Mesendoderm (in vitro differentiated cells): ENCODE measurements around the gene HOXA6. TPM values are rescaled to one million over a fixed set of nuclear protein-coding genes. Genes with fewer than 3 reads are reported as not detected.

Experiments used
- DNase-seq: peaks from one replicate; pipeline ENCODE4 v3.0.0; 2013
- H2AK5ac ChIP-seq: 2 replicates; pipeline ENCODE4 v1.6.1; 2013; ENCODE audit warnings: low read length, inconsistent platforms
- H2BK120ac ChIP-seq: 2 replicates; pipeline ENCODE4 v1.6.1; 2013; ENCODE audit warnings: low read depth, mild to moderate bottlenecking, low read length, moderate library complexity, mixed read lengths
- H2BK15ac ChIP-seq: replicated peaks from 2 replicates; pipeline ENCODE4 v1.6.1; 2013; ENCODE audit warnings: low read depth, mild to moderate bottlenecking, moderate library complexity
- H2BK5ac ChIP-seq: 2 replicates; pipeline ENCODE4 v1.6.1; 2013; ENCODE audit warnings: low read length, inconsistent platforms
- H3K18ac ChIP-seq: 2 replicates; pipeline ENCODE4 v1.6.1; 2013; ENCODE audit warnings: mild to moderate bottlenecking, low read length, mixed read lengths
- H3K23ac ChIP-seq: one replicate; pipeline ENCODE4 v1.6.1; 2013; ENCODE audit warnings: low read length
- H3K27ac ChIP-seq: 2 replicates; pipeline ENCODE4 v1.5.1; 2013; ENCODE audit warnings: low read depth, mild to moderate bottlenecking, inconsistent platforms, low read length, moderate library complexity
- H3K27me3 ChIP-seq: 2 replicates; pipeline ENCODE4 v1.6.1; 2013; ENCODE audit warnings: low read length, control low read depth, mild to moderate bottlenecking, inconsistent platforms; ENCODE audit not compliant: insufficient read depth, poor library complexity
- H3K36me3 ChIP-seq: 2 replicates; pipeline ENCODE4 v1.6.1; 2013; ENCODE audit warnings: low read length, inconsistent platforms; ENCODE audit not compliant: control insufficient read depth, insufficient read depth
- H3K4ac ChIP-seq: one replicate; pipeline ENCODE4 v1.6.1; 2013; ENCODE audit warnings: low read depth, mild to moderate bottlenecking, low read length, moderate library complexity
- H3K4me1 ChIP-seq: 2 replicates; pipeline ENCODE4 v1.6.1; 2013; ENCODE audit warnings: low read depth, low read length, inconsistent platforms; ENCODE audit not compliant: control insufficient read depth
- H3K4me2 ChIP-seq: 2 replicates; pipeline ENCODE4 v1.6.1; 2013; ENCODE audit warnings: low read length
- H3K4me3 ChIP-seq: 2 replicates; pipeline ENCODE4 v1.5.1; 2013; ENCODE audit warnings: mild to moderate bottlenecking, low read length
- H3K56ac ChIP-seq: one replicate; pipeline ENCODE4 v1.6.1; 2013; ENCODE audit warnings: low read length
- H3K79me1 ChIP-seq: 2 replicates; pipeline ENCODE4 v1.6.1; 2013; ENCODE audit warnings: low read length, inconsistent platforms
- H3K79me2 ChIP-seq: 2 replicates; pipeline ENCODE4 v1.6.1; 2013; ENCODE audit warnings: mild to moderate bottlenecking, low read length; ENCODE audit not compliant: control insufficient read depth, insufficient read depth
- H3K9ac ChIP-seq: 2 replicates; pipeline ENCODE4 v1.6.1; 2013; ENCODE audit warnings: low read length, inconsistent platforms
- H4K5ac ChIP-seq: one replicate; pipeline ENCODE4 v1.6.1; 2013; ENCODE audit warnings: low read length
- H4K8ac ChIP-seq: one replicate; pipeline ENCODE4 v1.6.1; 2013; ENCODE audit warnings: low read depth, mild to moderate bottlenecking, control low read depth, low read length, moderate library complexity
- WGBS: extraction: QIAGEN DNeasy Blood & Tissue Kit; methylation state at CpG from one replicate; pipeline ENCODE4 v1.1.7; 2013; ENCODE audit warnings: low lambda C conversion rate, missing lambda C conversion rate; ENCODE audit not compliant: insufficient coverage; ENCODE audit errors: extremely low coverage; 5-methylcytosine and 5-hydroxymethylcytosine counted together
- small RNA-seq: library from polyadenylated mRNA; stranded (forward); fragments of <200 nt; extraction: miRNeasy Mini kit (QIAGEN cat#:217004); gene quantifications from one replicate; pipeline ENCODE3, GENCODE V24; 2013; ENCODE audit not compliant: insufficient read depth

Gene HOXA6

DNA sequence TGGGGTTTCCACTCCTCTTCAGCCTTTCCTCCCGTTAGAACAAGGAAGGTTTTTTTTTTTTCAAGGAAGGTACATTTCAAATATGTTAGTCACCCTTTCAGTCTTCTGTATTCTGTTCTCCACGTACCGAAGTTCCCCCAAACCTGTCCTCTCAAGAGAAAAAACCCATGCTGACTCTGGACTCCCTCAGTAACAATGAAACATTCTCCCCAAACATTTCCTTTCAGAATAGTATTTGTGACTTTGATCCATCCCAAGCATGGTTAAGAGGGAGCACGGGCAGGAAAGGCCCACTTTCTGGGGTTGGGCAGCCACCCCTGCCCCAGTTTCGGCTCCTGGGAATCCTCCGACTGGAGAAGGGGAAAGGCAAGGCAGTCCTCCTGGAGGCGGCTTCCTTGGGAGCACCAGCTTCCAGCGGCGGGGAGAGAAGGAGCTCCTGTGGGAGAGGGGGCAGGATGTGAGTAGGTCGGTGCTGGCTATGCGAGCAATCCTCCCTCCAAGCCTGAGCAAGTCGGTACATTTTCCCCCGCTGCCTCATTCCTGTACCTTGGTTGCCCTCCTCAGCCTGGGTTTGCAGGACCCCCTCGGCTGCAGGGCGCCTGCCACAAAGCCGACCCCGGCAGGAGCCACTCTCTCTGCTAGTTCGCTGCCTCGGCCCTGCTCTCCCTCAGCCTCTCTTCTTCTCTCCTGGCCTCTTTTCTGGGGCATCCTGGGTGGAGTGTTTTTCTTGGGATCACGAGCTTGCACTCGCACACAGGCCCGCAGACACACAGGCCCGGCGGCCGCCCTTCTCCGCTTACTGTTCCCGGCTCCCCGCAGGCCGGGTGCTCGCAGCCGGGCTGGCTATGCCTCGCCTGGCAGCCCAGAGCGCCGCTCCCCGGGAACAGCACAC is 49.6 kb downstream of the HOXA6 start:
- Histone ChIP-seq H3K4ac (no peak overlapping the region), H3K27ac (no peak overlapping the region), H2BK15ac (no peak overlapping the region), H3K4me2 (peak overlapping the region; percentile 20), H3K18ac (no peak overlapping the region), H3K23ac (no peak overlapping the region), H2AK5ac (no peak overlapping the region), H3K36me3 (no peaks in the 10 kb centered on the region), H4K8ac (no peak overlapping the region), H3K4me3 (no peak overlapping the region), H2BK120ac (no peak overlapping the region), H3K27me3 (peaks cover 80% of the 10 kb centered on the region), H3K4me1 (peaks cover 3% of the 10 kb centered on the region), H3K79me1 (no peaks in the 10 kb centered on the region), H3K56ac (peak overlapping the region; percentile 47), H3K79me2 (no peaks in the 10 kb centered on the region), H4K5ac (no peak overlapping the region), H3K9ac (no peak overlapping the region), H2BK5ac (no peak overlapping the region)
- peak; percentile 59 for DNase-seq
- WGBS, result no CpG with 5 or more reads among the region's 35 CpGs

DNA sequence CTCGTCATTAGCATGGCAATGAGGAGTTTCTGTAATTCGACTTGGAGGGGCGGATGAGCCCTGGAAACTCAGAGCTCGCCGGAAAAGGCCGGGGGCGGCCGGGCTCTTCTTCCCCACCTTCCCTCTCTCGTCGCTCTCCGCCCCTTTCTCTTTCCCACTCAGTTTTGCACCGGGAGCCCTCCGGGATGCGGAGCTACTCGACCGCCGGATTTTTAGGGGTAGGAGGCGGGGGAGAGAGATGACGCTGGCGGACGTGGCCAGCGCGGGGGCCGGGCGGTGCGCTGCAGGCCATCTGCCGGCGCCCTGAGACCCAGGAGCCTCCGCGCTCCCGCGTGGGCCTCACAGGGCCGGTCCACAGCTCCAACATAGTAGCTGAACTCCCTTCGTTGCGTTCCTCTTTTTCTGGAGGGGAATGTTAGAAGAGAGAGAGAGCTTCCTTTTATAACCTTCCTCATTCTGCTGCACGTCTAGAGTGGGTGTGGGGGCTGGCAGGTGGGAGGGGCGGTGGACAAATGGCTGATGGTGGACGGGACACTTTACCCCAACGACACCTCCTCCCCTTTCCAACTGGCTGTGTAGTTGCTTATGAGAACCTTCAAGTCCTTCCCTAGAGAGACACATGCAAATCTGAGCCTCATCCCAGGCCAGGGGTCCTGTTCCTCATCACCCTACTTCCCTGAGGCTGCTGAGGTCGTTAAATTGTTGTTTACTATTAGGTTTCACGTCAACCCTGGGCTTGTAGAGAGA is 50.6 kb downstream of the HOXA6 start:
- Histone ChIP-seq H3K23ac (no peak overlapping the region), H4K8ac (no peak overlapping the region), H4K5ac (no peak overlapping the region), H3K4ac (no peak overlapping the region), H3K79me1 (no peaks in the 10 kb centered on the region), H3K27me3 (peaks cover 74% of the 10 kb centered on the region), H3K9ac (peak overlapping the region; percentile 59), H2BK15ac (no peak overlapping the region), H3K4me1 (peaks cover 7% of the 10 kb centered on the region), H3K27ac (no peak overlapping the region), H2AK5ac (no peak overlapping the region), H3K36me3 (no peaks in the 10 kb centered on the region), H3K4me3 (peak overlapping the region; percentile 13), H2BK120ac (no peak overlapping the region), H3K18ac (no peak overlapping the region), H2BK5ac (no peak overlapping the region), H3K79me2 (no peaks in the 10 kb centered on the region), H3K4me2 (peak overlapping the region; percentile 87), H3K56ac (peak overlapping the region; percentile 78)
- no peak for DNase-seq
- no CpG with 5 or more reads among the region's 41 CpGs for WGBS

DNA sequence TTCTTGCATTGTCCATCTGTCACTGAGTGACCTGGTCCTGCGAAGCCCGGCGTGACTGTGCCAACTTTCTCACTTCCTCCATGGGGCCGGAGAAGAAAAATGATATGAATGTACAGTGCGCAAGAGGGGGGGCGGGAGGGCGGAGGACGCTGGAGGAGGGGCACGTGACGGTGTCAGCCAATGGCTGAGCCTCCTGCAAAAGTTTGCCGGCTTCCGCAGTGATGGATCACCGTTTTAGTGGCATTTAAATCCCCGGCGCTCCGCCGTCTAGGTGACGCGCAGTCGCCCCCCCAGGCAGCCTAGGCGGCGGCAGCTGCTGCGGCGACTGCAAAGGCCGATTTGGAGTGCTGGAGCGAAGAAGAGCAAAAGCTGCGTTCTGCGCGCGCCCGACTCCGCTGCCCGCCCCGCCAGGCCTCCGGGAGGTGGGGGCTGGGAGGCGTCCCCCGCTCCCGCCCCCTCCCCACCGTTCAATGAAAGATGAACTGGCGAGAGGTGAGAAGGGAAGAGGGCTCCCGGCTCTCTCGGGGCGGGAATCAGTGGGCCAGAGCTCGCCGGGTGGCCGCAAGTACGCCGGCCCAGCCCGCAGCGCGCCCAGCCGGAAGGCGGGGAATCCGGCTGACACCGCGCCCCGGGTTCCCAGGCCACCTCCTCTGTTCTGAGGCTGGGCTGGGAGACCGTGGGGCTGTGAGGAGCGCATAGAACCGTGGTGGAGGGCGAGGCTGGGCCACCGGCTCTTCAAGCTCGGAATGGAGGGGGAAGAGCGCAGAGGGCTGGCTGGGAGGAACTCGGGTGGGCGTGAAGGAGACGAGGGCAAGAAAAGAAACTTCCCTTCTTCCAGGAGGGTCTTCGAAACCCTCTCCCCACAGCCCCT is 51.4 kb downstream of the HOXA6 start, which contains the start of gene HOXA1:
Gene HOXA1 (minus strand): TSS at position 104 of the 871 bp plus-strand sequence. CDS start 88 bp downstream, at position 16.
- Histone ChIP-seq H3K4me2 (peak within 1 kb of the TSS; percentile 87), H4K5ac (no peak within 1 kb of the TSS), H3K9ac (peak within 1 kb of the TSS; percentile 59), H3K79me1 (no peaks in the 10 kb centered on the region), H2BK15ac (no peak within 1 kb of the TSS), H2BK120ac (no peak within 1 kb of the TSS), H3K27me3 (peaks cover 68% of the 10 kb centered on the region), H3K4me3 (peak within 1 kb of the TSS; percentile 42), H3K27ac (no peak within 1 kb of the TSS), H4K8ac (no peak within 1 kb of the TSS), H3K18ac (no peak within 1 kb of the TSS), H3K79me2 (no peaks in the 10 kb centered on the region), H2BK5ac (no peak within 1 kb of the TSS), H3K36me3 (no peaks in the 10 kb centered on the region), H3K4me1 (peaks cover 9% of the 10 kb centered on the region), H3K56ac (peak within 1 kb of the TSS; percentile 78), H3K4ac (no peak within 1 kb of the TSS), H2AK5ac (no peak within 1 kb of the TSS), H3K23ac (peak within 1 kb of the TSS; percentile 9)
- peak; percentile 88 for DNase-seq
- no CpG with 5 or more reads among the region's 68 CpGs for WGBS

Small RNA genes within 50 kb of the gene (small RNA-seq; reads per million reads assigned to genes)
- gene AC004080.5 (not detected), gene RF01977 (not detected), gene RF02140 (not detected), gene RF02141 (not detected)
